ENCODE measurements around the gene MRPL53.

MRPL53 gene

GRCh38 chr2:74425523-74425922 lies 47.0 kb downstream of the MRPL53 start:
- DNase-seq (ENCODE audit: low spot score) = no peak

DNA sequence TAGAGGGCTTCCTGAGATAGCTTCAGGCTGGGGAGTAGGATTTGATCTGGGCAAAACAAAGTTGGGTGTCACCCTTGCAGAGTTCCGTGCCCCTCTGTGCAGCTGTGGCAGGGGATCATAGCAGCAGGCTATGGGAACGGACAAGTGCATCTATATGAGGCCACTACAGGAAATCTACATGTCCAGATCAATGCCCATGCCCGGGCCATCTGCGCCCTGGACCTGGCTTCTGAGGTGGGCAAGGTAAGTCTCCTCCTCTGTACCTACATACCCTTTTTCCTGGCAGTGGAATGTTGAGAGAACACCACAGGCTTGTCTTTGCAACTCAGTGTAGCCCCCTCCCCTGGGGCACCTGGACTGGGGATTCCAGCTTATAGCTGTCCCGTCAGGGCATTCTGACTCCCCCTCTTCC lies 47.5 kb downstream of the MRPL53 start:
- DNase-seq (ENCODE audit: low spot score) = no peak

DNA sequence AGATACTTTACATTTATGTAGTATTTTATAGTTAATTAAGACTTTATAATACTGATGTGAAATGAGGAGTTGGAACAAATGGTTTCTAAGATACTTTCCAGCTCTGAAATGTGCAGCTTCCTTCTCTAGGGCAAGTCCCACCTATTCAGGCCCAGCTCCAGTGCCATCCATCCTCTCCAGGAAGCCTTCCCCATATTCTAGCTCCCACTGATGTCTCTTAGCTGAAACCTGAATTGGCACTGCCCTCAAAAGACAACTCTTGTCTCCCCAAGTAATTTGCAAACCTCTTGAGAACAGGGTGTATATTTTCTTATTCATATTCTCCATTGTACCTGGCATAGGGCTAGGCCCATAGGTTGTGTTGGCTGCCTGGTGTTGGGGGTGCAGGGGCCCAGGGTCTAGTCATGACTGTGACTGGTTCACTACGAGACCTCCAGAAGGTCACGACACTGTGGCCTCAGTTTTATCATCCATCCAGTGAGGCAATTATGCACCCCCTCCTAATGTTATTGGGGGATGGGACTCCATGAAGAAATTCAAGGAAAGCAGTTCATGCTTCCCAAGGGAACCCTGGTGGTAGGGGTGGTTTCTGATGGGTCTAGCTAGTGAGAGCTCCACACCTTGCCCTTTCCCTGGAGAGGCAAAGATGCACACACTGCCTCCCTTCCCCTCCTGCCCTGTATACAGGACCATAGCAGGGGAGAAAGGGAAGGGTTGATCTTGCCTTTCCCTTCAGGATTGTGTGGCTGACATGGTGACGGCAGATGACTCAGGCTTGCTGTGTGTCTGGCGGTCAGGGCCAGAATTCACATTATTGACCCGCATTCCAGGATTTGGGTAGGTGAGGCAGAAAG lies 48.1 kb downstream of the MRPL53 start:
- DNase-seq (ENCODE audit: low spot score) = no peak

DNA sequence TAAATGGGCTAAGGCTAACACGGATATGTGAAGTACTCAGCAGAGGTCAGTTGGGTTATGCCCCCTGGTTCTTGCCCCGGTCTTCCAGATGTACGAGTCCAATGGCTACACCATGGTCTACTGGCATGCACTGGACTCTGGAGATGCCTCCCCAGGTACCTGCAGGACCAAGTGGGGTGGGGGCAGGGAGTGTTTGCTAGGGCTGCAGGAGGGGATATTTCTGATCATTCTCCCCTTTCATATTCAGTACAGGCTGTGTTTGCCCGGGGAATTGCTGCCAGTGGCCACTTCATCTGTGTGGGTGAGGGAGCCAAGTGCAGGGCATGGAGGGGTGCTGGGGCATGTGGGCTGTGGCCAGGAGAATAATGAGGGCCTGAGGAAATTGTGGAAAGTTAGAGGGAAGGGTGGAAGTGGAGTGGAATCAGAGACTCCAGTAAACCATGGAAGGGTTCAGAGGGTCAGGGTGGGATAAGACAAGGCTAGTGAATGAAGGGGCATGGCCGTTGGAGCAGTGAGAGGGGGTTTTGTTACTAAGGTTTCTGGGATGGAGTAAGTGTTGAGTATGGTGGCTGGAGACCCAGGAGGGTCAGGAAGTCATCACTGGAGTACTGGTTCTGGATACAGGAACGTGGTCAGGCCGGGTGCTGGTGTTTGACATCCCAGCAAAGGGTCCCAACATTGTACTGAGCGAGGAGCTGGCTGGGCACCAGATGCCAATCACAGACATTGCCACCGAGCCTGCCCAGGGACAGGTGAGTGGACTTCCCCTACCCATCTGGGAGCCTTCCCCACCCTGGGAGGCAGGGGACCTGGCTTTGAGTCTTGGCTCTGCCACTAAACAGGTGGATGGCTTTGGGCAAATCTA lies 49.0 kb downstream of the MRPL53 start:
- no peak for DNase-seq (ENCODE audit: low spot score)
